ENCODE data around the gene SMG6.

DNA sequence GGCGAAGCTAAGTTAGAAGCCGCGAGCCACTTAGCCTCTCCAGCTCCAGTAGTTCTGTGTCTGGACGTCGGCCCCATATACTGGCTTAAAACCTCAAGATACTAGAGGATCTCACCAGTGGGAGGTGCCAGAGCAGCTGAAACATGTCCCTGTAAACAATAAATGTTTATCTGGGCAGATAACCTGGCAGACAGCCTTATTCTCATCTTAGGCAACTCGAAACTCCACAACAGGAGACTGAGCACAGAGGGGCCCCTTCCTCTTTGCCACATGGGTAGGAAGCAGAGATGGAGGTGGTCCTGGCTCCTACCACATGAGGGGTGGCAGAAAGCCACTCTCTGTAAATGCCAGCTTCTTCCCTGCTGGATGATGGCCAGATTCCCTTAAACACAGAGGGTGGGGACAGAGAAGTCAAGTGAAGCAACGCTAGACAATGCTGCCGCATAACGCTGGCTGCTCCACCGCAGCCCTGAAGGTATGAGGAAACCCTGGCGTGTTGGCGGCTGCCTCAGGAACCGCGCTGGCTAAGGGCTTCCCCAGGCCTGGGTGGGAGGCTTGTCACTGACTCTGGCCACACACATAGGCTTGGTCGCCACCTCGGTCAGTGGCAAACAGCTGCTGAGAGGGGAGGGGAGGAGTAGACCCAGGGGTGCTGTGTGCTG lies 180.8 kb downstream of the SMG6 start:
- TF ChIP-seq, protein P1, sequence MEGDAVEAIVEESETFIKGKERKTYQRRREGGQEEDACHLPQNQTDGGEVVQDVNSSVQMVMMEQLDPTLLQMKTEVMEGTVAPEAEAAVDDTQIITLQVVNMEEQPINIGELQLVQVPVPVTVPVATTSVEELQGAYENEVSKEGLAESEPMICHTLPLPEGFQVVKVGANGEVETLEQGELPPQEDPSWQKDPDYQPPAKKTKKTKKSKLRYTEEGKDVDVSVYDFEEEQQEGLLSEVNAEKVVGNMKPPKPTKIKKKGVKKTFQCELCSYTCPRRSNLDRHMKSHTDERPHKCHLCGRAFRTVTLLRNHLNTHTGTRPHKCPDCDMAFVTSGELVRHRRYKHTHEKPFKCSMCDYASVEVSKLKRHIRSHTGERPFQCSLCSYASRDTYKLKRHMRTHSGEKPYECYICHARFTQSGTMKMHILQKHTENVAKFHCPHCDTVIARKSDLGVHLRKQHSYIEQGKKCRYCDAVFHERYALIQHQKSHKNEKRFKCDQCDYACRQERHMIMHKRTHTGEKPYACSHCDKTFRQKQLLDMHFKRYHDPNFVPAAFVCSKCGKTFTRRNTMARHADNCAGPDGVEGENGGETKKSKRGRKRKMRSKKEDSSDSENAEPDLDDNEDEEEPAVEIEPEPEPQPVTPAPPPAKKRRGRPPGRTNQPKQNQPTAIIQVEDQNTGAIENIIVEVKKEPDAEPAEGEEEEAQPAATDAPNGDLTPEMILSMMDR (IDR thresholded peaks at IDR 0.05) = peak in 1 of 7 experiments; percentile 15
- no peak for TF ChIP-seq POLR2A (IDR thresholded peaks at IDR 0.05)
